ENCODE data around the gene MRPL24.

The MRPL24 gene

DNA sequence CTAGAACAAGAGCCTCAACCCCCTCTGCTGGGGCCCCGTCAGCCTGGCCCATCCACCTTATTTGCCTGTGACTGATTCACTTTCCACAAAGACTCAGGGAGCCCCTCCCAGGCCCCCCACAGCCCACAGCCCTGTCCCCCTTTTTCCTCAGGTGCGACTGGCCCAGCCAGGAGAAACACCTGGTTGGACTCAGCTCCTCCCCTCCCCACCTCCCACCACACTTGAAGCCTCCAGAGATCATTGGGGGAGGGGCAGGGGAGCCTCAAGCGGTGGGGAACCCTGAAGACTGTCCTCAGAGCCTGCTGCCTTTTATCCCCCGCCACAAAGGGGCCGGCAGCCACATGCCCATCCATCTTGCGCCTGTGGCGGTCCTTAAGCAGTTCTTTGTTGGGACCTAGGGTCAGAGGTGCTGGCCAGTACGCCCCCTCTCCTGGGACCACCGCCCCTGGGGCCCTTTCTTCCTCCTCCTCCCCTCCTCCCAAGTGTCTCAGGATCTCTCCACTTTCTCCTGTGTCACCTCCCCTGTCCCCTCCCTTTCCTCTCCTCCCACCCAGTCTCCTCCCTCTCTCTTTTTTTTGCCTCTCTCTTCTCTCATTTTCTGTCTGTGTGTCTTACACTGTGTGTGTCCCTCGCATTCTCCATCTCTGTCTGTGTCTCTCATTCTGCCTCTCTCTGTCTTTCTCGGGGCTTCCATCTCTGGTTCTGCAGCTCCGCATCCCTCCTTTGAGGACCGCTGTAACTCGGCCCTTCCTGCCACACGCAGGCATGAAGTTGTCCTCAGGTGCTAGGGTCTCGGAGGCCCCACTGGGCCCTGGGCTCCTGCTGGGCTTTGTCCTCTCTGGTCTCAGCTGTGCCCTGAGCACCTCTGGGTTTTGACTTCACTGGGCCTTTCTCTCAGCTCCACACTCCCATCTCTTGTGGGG, 47.7 kb downstream of the MRPL24 start:
- no peak for DNase-seq (ENCODE audit: extremely low read depth in 1 of 2, low read depth in 1 of 2)

DNA sequence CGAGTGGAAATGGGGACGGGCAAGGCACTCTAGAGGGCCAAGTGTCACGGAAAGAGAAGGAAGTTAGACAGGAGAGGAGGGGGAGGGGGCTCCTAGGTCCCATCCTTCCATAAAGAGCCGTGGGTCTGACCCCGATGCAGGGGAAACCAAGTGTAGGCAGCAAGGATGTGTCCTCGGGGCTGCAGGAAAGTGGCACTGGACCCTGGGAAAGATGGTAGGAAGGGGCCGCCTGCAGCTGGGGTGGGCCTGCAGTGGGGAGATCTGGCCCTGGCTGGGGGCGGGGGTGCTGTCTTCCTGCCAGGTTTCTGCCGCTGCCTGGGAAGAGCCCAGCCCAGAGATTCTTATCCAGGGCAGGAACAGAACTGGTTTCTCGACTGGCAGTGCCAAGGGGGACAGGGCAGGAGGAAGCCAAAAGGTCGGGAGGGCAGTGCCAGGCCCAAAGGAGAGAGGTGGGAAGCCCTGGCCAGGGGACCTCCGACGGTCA, 48.4 kb downstream of the MRPL24 start:
- no peak for DNase-seq (ENCODE audit: extremely low read depth in 1 of 2, low read depth in 1 of 2)

DNA sequence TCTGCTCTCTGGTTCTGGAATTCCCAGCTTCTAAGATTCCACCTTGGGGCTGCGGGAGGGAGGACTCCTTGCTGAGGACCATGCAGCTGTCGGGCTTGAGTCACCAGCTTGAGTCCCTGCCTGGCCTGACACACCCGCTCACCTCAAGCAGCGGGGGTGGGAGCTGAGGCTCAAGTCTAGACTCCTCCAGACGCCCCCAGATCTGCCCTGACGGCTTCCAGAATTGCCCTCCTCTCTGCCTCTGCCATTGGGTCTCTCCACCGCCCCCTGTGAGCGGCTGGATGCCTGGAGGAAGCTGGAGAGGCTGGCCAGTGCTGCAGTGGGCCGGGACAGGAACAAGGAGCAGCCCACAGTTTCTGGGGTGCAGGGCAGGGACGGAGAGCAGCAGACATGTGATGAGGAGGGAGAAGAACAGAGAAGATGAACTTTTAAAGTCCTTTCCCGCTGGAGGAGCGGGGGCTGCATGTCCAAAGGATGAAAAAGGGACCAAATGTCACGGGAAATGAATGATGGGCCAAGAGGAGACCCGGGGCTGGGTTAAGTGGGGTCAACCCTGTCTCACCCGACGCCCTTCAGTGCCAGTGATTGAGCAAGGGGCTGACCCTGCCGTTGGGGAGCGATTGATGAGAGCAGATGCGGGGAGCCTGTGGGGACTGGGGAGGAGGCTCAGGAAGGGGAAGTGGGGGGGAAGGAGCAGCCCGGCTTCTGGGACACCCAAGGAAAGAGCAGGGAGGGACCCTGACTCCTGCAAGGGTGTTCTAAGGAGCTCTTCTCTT, 49.0 kb downstream of the MRPL24 start:
- no peak for DNase-seq (ENCODE audit: extremely low read depth in 1 of 2, low read depth in 1 of 2)

- no peak for DNase-seq (ENCODE audit: extremely low read depth in 1 of 2, low read depth in 1 of 2)
Measured at GRCh38 chr1:156691191-156691590, 49.7 kb downstream of the MRPL24 start.

GRCh38 chr1:156690675-156691036, 50.2 kb downstream of the MRPL24 start:
- no peak for DNase-seq (ENCODE audit: extremely low read depth in 1 of 2, low read depth in 1 of 2)

DNA sequence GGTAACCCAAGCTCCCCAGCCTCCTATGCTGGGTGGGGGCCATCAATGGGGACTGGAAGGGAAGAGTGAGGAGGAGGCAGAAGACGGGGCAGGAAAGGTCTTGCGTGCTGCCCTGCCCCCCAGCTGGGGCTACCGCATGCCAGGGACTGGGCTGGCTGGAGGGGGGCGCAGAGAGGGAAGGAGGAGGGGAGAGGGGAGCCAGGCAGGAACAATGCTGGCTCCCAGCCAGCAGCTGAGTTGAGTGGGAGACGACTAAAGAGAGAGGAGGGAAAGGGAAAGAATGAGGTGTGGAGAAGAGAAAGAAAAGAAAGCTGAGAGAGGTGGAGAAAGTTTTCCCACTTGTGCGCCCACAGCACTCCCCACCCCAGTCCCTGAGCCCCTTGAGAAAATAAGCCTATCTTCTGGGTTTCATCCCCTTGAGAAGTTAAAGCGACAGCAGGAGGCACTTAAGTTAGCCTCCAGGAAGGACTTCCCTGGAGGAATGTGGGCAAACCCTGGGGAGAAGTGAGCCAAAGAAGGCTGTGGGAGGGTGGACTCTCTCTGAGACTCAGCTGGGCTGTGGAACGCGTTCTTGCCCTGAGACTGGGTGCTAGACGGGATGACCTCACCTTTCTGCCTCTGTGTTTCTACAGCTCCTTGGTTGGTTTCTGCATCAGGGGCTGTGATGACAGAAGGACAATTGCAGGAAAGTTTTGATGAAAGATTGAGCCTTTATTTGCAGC, 50.8 kb downstream of the MRPL24 start:
- no peak for DNase-seq (ENCODE audit: extremely low read depth in 1 of 2, low read depth in 1 of 2)

GRCh38 chr1:156689035-156689952, 51.6 kb downstream of the MRPL24 start:
- peak in 1 of 2 donors; percentile 62 for DNase-seq (ENCODE audit: extremely low read depth in 1 of 2, low read depth in 1 of 2)
